GM18867 (cell line): ENCODE results near the gene NEMP2.
A peak's percentile ranks its signal among the peaks of the same experiment; 100 is the strongest.

Source experiments
- ATAC-seq: cut with Tn5 transposase; IDR thresholded peaks from one replicate; pipeline ENCODE4 v1.9.1; 2021; ENCODE audit warnings: mild to moderate bottlenecking, moderate library complexity; ENCODE audit not compliant: unreplicated experiment

NEMP2 gene

GRCh38 chr2:190534310-190535120 is at the start of gene NEMP2:
Gene NEMP2 (minus strand): TSS chr2:190534722. CDS start chr2:190534655, 67 bp downstream.
- peak; percentile 78 for ATAC-seq

GRCh38 chr2:190583507-190584337 is 49.2 kb upstream of the NEMP2 start:
- ATAC-seq, result peak; percentile 69

- peak; percentile 55 for ATAC-seq
These were observed 48.4 kb upstream of the NEMP2 start for GRCh38 chr2:190582736-190583506.

- ATAC-seq, result no peak
These were observed 47.5 kb upstream of the NEMP2 start for GRCh38 chr2:190582019-190582418.

DNA sequence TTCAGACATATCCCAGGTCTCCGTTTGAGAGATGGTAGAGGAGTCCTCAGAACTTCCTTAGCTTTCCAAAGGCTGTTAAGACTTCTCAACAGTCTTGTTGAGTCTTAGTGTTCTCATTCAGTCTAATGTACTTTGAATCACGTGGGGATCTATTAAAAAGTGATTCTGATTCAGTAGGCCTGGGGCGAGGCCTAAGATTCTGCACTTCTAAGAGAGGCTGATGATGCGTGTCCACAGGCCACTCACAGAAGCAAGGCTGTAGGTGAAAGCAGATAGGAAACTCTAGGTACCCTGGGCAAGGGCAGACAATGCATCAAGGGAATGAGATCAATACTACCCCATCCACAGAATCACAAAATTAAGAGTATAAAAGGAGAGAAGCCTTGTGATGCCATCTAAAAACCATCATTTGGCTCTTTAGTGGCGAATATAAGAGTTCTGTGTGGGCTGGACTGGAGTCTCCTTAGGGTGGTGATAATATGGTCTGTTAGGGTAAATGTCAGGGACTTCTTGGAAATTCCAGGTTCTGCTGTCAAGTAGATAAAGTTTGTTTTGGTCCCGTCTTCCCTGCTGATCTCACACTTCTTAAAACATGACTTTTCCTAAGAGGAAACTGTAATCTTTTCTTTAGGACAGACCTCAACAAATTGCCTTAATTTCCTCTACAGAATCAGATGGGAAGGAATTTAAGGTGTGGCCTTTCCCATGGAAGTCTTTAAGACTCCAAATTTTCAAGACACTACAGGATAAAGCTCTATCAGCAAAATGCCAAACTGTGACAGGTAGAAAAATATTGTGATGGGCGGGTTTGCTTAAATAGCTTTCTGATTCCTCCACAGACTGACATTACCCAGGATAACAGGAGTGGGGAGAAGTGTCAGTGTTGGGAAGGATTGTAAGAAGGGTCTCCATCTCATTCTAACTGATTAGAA is 45.7 kb upstream of the NEMP2 start:
- ATAC-seq, result no peak

DNA sequence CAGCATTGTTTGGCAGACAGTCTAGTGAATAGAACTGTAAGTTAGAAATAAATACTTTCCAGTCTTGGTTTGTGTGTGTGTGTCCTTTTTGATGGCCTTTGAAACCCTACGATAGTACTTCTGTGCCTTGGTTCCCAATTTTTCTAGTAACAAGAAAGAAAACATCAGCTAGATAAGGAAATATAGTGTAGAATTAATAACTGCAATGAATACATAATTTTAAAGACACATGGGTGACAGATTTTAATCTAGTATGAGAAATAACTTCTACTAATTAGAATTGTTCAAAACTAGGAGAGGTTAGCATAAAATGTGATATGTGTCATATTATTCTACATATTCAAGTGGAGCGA is 44.5 kb upstream of the NEMP2 start:
- no peak for ATAC-seq

- peak; percentile 47 for ATAC-seq
These were observed 43.9 kb upstream of the NEMP2 start for GRCh38 chr2:190578158-190579057.

- no peak for ATAC-seq
These were observed 42.1 kb upstream of the NEMP2 start for GRCh38 chr2:190576573-190576972.

DNA sequence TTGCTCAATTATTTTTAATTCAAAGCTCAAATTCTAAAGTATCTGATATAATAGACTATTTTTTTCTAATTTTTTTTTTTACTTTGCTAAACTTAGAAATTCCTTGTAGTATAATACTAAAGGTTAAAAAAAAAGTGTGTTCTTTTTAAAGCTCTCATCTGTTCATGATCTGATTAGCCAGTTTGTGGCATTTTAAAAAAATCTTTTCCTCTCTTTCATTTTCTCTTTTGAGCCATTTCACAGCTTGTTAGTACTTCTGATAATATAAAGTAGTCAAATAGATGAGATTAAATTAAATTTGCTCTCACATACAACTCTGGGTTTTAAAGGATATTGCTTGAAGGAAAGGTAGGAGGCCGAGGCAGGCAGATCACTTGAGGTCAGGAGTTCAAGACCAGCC is 40.7 kb upstream of the NEMP2 start:
- ATAC-seq, result no peak

DNA sequence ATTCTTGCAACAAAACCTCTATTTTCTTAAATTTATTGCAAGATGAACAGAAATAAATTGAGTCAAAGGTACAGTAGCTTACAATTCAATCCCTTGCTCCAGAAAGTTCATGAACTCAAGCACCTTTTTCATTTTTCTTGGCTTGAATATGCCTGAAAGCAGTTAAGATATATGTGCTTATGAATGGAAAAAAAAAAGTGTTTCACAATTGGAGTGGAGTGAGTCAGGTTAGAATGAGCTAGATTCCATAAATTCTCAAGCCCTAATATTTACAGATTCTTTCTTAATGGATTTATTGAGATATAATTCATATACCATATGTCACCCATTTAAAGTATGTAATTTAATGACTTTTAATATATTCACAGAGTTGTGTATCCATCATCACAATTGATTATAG is 39.6 kb upstream of the NEMP2 start:
- ATAC-seq, result no peak

GRCh38 chr2:190572246-190572645 is 37.7 kb upstream of the NEMP2 start:
- no peak for ATAC-seq

DNA sequence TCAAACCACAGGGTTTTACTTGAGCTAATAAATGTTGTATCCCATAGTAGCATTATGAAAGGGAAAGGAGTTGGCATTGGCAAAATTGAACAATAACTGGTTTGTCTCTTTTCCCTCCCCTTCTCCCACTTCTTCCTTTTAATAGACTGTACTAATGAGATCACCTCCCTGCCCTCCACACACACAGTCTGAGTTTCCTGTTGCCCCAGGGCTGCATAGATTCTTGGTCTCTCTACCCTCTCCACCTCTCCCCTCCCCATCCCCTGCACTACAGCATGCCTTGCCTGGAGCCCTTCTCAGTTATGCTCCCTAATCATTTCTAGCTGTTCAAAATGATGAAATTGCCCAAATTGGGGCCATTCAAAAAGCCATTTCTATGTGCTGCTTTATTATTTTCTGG is 37.2 kb upstream of the NEMP2 start:
- ATAC-seq, result no peak

DNA sequence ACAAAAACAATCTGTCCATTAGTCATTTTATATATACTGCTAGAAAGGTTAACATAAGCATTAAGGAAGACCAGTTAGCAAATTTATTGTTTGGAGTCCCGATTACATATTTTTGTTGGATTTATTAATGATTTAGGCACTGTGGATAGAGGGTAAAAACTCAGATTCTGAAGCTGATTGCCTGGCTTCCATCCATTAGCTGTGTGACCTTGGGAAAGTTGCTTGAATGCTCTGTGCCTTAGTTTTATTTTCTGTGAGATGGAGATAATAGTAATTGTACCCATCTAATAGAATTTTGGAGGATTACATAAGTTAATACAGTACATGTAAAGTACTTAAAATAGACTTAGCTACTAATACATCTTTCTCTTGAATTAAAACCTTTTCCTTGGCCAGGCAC is 36.3 kb upstream of the NEMP2 start:
- no peak for ATAC-seq

DNA sequence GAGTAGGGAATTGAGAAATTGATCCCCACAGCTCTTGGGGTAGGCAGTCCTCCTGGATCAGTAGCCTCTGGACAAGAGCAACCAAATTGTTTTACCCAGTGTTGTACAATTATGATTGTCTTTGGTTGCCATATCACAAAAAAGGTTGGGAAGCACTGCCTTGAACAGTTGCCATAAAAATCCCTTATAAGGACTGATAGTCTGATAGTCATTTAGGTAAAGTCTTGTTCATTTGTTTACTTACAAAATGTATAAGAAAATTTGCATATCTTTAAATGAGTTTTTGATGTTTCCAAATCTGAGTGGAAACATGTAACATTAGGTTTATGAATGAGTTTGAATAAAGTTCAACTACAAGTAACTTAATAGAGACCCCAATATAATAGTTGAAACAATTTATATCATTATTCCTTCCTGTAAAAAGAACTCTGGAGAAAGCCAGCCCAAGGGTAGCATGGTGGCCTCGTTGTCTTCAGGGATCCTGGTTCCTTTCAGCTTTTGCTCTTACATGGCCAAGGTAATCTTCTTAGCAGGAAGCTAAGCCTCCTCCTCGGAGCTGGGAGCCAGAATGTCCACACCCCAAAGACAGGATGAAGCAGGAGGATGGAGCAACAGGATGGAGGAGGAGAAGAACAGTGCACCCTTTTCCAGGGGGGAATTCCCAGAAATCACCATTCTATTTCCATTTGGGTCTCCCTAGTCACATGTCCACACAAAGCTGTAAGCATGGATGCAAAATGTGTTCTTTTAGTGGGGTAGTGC is 35.7 kb upstream of the NEMP2 start:
- ATAC-seq, result no peak

GRCh38 chr2:190564838-190565237 is 30.3 kb upstream of the NEMP2 start:
- ATAC-seq, result no peak

DNA sequence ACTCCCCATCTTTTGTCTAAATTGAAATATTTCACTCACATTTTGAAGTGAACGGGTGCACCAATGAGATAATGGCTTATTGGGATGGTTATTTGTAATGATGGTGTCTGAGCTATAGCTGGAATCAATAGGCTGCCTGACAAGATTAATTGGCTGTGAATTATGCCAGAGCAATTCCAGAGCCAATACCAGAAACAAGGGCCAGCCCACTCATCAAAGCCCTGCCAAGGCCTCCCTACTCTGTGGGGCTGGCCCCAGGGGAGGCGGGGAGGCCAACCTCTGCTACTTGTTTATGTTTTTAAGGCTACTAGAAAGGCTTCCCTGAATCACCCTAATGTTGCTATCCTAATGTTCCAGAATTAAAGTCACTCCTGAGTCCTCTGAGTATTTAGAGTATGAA is 29.1 kb upstream of the NEMP2 start:
- no peak for ATAC-seq

GRCh38 chr2:190563109-190563508 is 28.6 kb upstream of the NEMP2 start:
- ATAC-seq, result no peak

GRCh38 chr2:190562121-190562520 is 27.6 kb upstream of the NEMP2 start:
- no peak for ATAC-seq

DNA sequence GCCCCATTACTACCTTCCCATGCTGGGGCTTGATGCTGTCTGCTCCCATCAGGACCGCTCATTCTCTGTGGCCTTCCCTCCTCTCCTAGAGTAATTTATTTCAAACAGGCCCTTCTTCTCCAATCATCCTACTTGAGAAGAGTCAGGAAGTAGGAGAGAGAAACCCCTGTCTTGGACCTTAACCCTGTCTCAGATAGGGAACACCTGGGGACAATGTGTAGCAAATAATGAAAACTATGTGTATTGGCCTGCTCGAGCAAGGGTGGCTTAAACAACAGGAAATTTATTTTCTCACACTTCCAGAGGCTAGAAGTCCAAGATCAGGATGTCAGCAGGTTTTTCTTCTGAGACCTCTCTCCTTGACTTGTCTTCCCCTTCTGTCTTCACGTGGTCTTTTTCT is 26.6 kb upstream of the NEMP2 start:
- no peak for ATAC-seq
